ENCODE results near the gene SATB2. TPM values are rescaled to one million over a fixed set of nuclear protein-coding genes. Genes with fewer than 3 reads are reported as not detected.

The SATB2 gene
- total and polyA plus RNA-seq, 2 donors, result 1.7 to 3.5 TPM

DNA sequence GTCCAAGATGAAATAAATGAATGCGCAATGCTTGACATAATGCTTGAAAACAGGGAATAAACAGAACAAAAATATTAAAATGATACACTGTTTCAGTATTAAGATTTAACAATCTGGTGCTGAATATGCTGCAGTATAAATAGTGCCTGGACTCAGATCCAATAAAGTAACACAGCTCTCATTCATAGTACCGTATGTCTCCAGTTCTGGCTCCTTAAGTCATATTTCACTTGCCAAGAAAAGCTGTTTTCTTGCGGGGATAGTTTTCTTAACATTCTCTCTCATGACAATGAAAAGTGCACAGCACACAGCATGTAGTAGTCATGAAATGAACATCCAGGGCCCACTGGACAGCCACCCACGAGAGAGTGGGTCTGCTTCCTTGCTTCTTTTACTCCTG lies 74.7 kb downstream of the SATB2 start:
- 70% methylated on average over 4 of the region's 4 CpGs for WGBS
- Histone ChIP-seq H3K27ac (ENCODE audit: low read depth) (no peak overlapping the region), H3K36me3 (ENCODE audit: insufficient read depth) (no peaks in the 10 kb centered on the region), H3K4me1 (ENCODE audit: insufficient read depth) (no peaks in the 10 kb centered on the region), H3K4me3 (ENCODE audit: low read depth, low read length) (no peak overlapping the region)
- DNase-seq (ENCODE audit: extremely low spot score), result no peak

DNA sequence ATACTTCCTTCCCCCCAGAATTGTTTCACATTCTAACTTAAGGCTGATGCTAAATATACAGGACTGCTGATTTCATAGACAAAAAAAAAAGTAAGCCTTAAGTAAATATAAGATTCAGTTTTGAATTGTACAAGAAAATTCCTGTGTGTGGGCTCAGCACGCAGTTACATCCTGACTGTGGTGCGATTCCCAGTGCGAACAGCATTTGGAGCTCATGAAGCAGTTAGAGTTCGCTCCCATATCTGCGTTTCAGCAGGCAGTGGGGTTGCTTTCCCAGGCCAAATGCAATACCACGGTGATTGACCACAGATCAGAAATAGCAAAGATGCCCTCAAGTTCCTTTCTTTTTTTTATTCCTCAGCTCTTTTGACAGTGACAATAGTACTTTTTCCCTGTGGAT lies 75.6 kb downstream of the SATB2 start:
- H3K36me3 ChIP-seq (ENCODE audit: insufficient read depth), result no peaks in the 10 kb centered on the region
- no peak overlapping the region for H3K27ac ChIP-seq (ENCODE audit: low read depth)
- no peak for DNase-seq (ENCODE audit: extremely low spot score)
- 34% methylated on average over 6 of the region's 6 CpGs for WGBS
- no peak overlapping the region for H3K4me3 ChIP-seq (ENCODE audit: low read depth, low read length)
- no peaks in the 10 kb centered on the region for H3K4me1 ChIP-seq (ENCODE audit: insufficient read depth)

DNA sequence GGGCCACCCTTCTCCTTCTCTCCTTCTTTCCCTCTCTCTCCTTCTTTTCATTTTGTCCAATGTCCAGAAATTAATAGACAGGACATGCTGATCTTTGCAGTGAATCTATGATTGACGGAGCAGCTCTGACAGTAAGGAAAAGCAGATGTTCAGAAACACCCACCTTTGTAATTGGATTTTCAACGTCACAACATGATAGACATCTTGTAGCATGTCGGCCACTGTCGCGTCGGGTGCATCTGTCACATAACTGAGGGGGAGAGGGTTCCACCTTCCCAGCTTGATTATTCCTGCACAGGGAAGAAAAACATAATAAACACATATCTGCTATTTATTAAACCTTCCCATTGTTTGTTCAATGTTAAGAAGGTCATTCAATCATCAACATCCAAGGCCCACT lies 76.2 kb downstream of the SATB2 start:
- Histone ChIP-seq H3K4me3 (ENCODE audit: low read depth, low read length) (no peak overlapping the region), H3K27ac (ENCODE audit: low read depth) (no peak overlapping the region), H3K4me1 (ENCODE audit: insufficient read depth) (no peaks in the 10 kb centered on the region), H3K36me3 (ENCODE audit: insufficient read depth) (no peaks in the 10 kb centered on the region)
- 79% methylated on average over 6 of the region's 6 CpGs for WGBS
- no peak for DNase-seq (ENCODE audit: extremely low spot score)

- Histone ChIP-seq H3K36me3 (ENCODE audit: insufficient read depth) (no peaks in the 10 kb centered on the region), H3K4me3 (ENCODE audit: low read depth, low read length) (no peak overlapping the region), H3K4me1 (ENCODE audit: insufficient read depth) (no peaks in the 10 kb centered on the region), H3K27ac (ENCODE audit: low read depth) (no peak overlapping the region)
- WGBS, result 91% methylated on average over 2 of the region's 2 CpGs
- no peak for DNase-seq (ENCODE audit: extremely low spot score)
Measured at GRCh38 chr2:199378948-199379650, 78.6 kb downstream of the SATB2 start.

DNA sequence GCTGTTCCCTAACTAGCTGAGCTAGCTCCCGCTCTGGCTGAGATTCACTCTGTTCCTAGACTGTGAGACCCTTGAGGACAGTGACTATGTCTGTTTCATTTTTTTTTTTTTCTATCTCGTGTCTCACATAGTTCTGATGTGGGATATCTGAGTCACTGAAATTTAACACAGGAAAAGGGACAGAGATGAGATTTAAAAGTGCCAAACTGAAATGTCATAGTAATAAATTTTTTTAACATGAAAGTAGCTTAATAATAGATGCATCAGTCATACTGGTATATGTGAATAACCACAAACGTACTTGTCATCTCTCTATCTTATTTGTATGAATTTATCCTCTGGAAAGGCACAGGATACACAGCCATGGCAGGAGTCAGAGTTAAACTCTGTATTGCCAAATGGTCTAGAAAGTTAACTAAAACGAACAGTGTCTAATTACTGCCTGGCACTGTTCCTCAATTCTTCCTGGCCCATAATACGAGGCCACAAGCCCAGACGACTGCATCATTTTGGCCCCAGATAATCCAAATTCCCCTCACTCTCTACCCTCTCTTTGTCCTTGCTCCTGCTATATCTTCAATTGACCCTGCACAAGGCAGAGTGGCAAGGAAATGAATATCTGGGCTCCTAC lies 87.5 kb downstream of the SATB2 start:
- H3K36me3 ChIP-seq (ENCODE audit: insufficient read depth), result no peaks in the 10 kb centered on the region
- WGBS, result 69% methylated on average over 6 of the region's 6 CpGs
- H3K4me1 ChIP-seq (ENCODE audit: insufficient read depth), result no peaks in the 10 kb centered on the region
- H3K4me3 ChIP-seq (ENCODE audit: low read depth, low read length), result no peak overlapping the region
- no peak overlapping the region for H3K27ac ChIP-seq (ENCODE audit: low read depth)
- DNase-seq (ENCODE audit: extremely low spot score), result no peak

- no peak for DNase-seq (ENCODE audit: extremely low spot score)
- 56% methylated on average over 2 of the region's 2 CpGs for WGBS
- Histone ChIP-seq H3K27ac (ENCODE audit: low read depth) (no peak overlapping the region), H3K4me3 (ENCODE audit: low read depth, low read length) (no peak overlapping the region), H3K4me1 (ENCODE audit: insufficient read depth) (no peaks in the 10 kb centered on the region), H3K36me3 (ENCODE audit: insufficient read depth) (no peaks in the 10 kb centered on the region)
Measured at GRCh38 chr2:199366406-199366805, 91.3 kb downstream of the SATB2 start.

GRCh38 chr2:199364153-199364552 lies 93.6 kb downstream of the SATB2 start:
- Histone ChIP-seq H3K27ac (ENCODE audit: low read depth) (no peak overlapping the region), H3K4me3 (ENCODE audit: low read depth, low read length) (no peak overlapping the region), H3K36me3 (ENCODE audit: insufficient read depth) (no peaks in the 10 kb centered on the region), H3K4me1 (ENCODE audit: insufficient read depth) (no peaks in the 10 kb centered on the region)
- no peak for DNase-seq (ENCODE audit: extremely low spot score)
- 57% methylated on average over 3 of the region's 3 CpGs for WGBS

DNA sequence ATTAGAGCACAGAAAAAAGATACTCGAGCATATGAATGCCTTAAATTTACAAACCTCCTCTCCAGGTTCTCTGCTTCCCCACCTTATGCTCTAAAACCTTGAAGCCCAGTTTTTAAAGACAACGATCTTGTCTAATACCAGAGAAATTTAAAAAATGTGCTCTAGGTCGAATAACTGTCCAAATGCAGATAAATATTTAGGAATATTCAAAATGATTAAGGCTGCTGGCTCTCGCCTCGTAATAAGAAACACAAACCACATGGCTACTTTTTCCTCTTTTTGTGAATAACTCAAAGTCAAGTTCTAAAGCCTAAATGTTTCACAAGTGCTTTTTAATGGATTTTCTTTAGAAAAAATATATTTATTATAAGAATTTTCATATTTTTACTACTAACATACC lies 101.3 kb downstream of the SATB2 start:
- WGBS, result 37% methylated on average over 5 of the region's 5 CpGs
- Histone ChIP-seq H3K4me3 (ENCODE audit: low read depth, low read length) (no peak overlapping the region), H3K27ac (ENCODE audit: low read depth) (no peak overlapping the region), H3K4me1 (ENCODE audit: insufficient read depth) (no peaks in the 10 kb centered on the region), H3K36me3 (ENCODE audit: insufficient read depth) (no peaks in the 10 kb centered on the region)
- DNase-seq (ENCODE audit: extremely low spot score), result no peak

DNA sequence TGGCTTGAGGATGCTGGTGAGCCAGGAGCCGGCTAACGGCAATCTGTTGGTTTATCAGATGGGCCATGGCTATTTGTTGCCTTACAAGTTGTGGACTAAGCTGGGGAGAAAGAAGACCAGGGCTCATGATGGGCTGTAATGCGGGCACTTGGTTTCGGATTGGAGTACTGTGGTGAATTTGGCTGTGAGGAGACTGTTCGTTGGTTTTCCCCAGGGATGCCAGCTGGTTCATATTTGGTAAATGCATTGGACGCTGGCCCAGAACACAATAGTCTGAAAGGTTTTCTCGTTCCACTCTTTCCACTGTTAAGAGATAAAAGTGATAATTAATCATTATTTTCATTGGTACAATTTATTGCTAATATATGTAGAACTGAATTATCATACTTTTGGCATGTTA lies 108.9 kb downstream of the SATB2 start:
- no peak overlapping the region for H3K27ac ChIP-seq (ENCODE audit: low read depth)
- H3K4me1 ChIP-seq (ENCODE audit: insufficient read depth), result no peaks in the 10 kb centered on the region
- H3K4me3 ChIP-seq (ENCODE audit: low read depth, low read length), result no peak overlapping the region
- DNase-seq (ENCODE audit: extremely low spot score), result no peak
- WGBS, result 71% methylated on average over 7 of the region's 7 CpGs
- H3K36me3 ChIP-seq (ENCODE audit: insufficient read depth), result no peaks in the 10 kb centered on the region

- Histone ChIP-seq H3K4me1 (ENCODE audit: insufficient read depth) (no peaks in the 10 kb centered on the region), H3K4me3 (ENCODE audit: low read depth, low read length) (no peak overlapping the region), H3K27ac (ENCODE audit: low read depth) (no peak overlapping the region), H3K36me3 (ENCODE audit: insufficient read depth) (no peaks in the 10 kb centered on the region)
- 87% methylated on average over 2 of the region's 2 CpGs for WGBS
- DNase-seq (ENCODE audit: extremely low spot score), result no peak
Measured at GRCh38 chr2:199344012-199344411, 113.7 kb downstream of the SATB2 start.

- Histone ChIP-seq H3K4me1 (ENCODE audit: insufficient read depth) (no peaks in the 10 kb centered on the region), H3K4me3 (ENCODE audit: low read depth, low read length) (no peak overlapping the region), H3K27ac (ENCODE audit: low read depth) (no peak overlapping the region), H3K36me3 (ENCODE audit: insufficient read depth) (no peaks in the 10 kb centered on the region)
- 81% methylated on average over 1 of the region's 1 CpG for WGBS
- no peak for DNase-seq (ENCODE audit: extremely low spot score)
Measured at GRCh38 chr2:199342334-199342733, 115.4 kb downstream of the SATB2 start.

- WGBS, result 50% methylated on average over 3 of the region's 3 CpGs
- Histone ChIP-seq H3K36me3 (ENCODE audit: insufficient read depth) (no peaks in the 10 kb centered on the region), H3K27ac (ENCODE audit: low read depth) (no peak overlapping the region), H3K4me1 (ENCODE audit: insufficient read depth) (no peaks in the 10 kb centered on the region), H3K4me3 (ENCODE audit: low read depth, low read length) (no peak overlapping the region)
- no peak for DNase-seq (ENCODE audit: extremely low spot score)
Measured at GRCh38 chr2:199341123-199341522, 116.6 kb downstream of the SATB2 start.

- no peak for DNase-seq (ENCODE audit: extremely low spot score)
- Histone ChIP-seq H3K4me3 (ENCODE audit: low read depth, low read length) (no peak overlapping the region), H3K36me3 (ENCODE audit: insufficient read depth) (no peaks in the 10 kb centered on the region), H3K27ac (ENCODE audit: low read depth) (no peak overlapping the region), H3K4me1 (ENCODE audit: insufficient read depth) (no peaks in the 10 kb centered on the region)
- WGBS, result 64% methylated on average over 3 of the region's 3 CpGs
Measured at GRCh38 chr2:199339891-199340605, 117.7 kb downstream of the SATB2 start.

- no peaks in the 10 kb centered on the region for H3K36me3 ChIP-seq (ENCODE audit: insufficient read depth)
- no peak for DNase-seq (ENCODE audit: extremely low spot score)
- H3K4me1 ChIP-seq (ENCODE audit: insufficient read depth), result no peaks in the 10 kb centered on the region
- no peak overlapping the region for H3K4me3 ChIP-seq (ENCODE audit: low read depth, low read length)
- WGBS, result 25% methylated on average over 2 of the region's 2 CpGs
- no peak overlapping the region for H3K27ac ChIP-seq (ENCODE audit: low read depth)
Measured at GRCh38 chr2:199336546-199336945, 121.2 kb downstream of the SATB2 start.

Measured in urinary bladder (tissue), 4 donors.